HG03060 (cell line): Measurements from ENCODE around the gene MRPL39.
"Not testable (repeated sequence)": the region's sequence is repeated elsewhere in the genome, so short reads cannot be mapped to it uniquely, and the experiment has no call there.

Experiments
- ATAC-seq: cut with Tn5 transposase; IDR thresholded peaks from one replicate; pipeline ENCODE4 v1.9.1; 2021; ENCODE audit warnings: low read depth, moderate number of reproducible peaks; ENCODE audit not compliant: unreplicated experiment

The MRPL39 gene

GRCh38 chr21:25607151-25608043 lies at the start of gene MRPL39:
MRPL39 (minus strand) TSS chr21:25607481; CDS start chr21:25607475, 6 bp downstream.
- ATAC-seq: peak; percentile 83

- ATAC-seq: no peak
These were observed 49.1 kb upstream of the MRPL39 start for GRCh38 chr21:25656412-25656811.

GRCh38 chr21:25649146-25649545 lies 41.9 kb upstream of the MRPL39 start:
- no peak for ATAC-seq

- no peak for ATAC-seq
These were observed 40.4 kb upstream of the MRPL39 start for GRCh38 chr21:25647647-25648046.

DNA sequence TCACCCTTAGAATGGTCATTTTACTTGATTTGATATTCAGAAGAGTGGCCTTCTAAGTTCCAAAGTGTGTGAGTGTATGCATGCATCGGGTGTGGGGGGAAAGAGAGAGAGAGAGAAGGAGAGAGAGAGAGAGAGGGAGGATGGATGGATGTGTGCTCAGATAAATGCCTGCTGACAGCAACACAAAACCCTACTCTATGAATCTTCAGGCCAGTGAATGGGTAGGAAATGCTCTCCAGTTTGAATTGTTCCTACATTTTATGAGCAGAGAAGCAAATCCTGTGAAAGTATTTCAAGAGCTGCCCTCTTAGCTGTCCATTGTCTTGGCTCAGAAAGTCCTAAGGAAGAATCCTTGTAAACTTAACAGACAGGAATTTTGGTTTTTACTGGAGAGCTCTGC lies 39.2 kb upstream of the MRPL39 start:
- ATAC-seq: no peak

GRCh38 chr21:25643486-25643885 lies 36.2 kb upstream of the MRPL39 start:
- no peak for ATAC-seq

DNA sequence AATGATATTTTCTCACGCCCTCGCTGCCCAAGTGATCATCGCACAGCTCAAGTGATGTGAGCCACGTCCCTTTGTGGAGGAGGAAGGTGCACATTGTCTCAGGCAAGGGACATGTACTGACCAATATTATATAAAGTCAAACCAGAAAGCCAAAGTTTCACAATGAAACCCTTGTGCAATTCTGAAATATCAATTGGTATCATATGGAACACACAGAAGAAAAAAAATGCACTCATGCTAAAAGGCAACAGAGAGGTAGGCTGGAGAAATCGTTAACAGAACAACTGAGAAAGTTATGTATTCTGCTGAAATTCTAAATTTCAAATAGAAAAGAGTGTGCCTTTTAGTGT lies 33.6 kb upstream of the MRPL39 start:
- ATAC-seq: no peak

DNA sequence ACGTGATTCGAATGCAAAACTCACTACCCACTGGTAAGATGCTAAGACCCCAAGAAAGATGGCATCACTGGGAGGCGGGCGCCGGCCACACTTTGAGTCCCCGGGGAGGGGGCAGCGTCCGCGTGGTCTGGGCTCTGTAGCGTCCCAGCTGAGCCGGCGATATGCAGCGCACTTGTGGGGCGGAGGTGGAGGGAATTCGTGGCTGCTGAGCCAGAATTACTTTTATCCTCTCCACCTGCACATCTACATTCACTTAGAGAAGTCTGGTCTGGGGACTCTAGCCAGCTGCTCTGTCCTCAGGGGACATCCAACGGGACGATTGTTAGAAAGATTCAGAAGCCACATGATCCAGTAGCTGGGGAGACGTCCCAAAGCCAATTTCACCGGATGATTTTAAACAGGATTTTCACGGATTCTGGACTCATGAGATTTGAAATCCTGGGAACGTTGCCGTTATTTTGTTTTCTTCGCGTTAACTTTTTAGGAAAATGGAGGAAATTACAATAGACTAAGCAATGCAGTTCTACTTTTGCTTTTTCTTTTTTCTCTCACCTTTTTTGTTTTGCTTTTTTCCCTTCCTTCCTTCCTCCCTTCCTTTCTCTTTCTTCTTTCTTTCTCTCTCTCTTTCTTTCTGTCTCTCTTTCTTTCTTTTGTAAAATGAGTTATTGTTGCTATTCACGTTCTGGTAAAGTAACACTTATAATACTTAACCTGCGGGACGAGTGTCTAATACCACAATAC lies 33.1 kb upstream of the MRPL39 start:
- ATAC-seq: no peak

DNA sequence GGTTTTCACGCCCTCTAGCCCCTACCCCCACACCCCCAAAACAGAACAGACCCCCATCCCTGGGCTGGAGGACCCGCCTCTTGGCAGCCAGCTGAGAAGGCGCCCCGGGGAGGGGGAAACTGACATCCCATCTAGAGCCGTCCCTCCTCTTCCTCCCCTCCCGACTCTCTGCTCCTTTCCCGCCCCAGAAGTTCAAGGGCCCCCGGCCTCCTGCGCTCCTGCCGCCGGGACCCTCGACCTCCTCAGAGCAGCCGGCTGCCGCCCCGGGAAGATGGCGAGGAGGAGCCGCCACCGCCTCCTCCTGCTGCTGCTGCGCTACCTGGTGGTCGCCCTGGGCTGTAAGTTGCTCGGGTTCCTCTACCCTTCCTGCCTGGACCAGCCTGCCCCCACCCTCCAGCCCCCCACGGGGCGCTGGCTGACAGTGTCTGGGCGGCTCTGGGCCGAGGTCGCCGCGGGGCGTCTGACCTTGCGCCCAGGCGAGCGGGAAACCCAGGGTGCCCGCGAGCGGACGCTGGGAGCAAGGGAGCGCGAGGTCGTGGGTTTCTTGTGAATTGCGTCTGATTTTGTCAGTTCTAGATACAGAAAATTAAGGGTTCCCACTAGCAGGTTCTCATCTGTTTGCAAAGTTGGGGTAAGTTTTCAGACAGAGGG lies 32.4 kb upstream of the MRPL39 start:
- ATAC-seq: no peak

GRCh38 chr21:25638660-25639550 lies 31.6 kb upstream of the MRPL39 start, which contains the start of gene JAM2:
JAM2 (plus strand) TSS chr21:25639258; CDS start chr21:25639822, 564 bp downstream.
- no peak for ATAC-seq

DNA sequence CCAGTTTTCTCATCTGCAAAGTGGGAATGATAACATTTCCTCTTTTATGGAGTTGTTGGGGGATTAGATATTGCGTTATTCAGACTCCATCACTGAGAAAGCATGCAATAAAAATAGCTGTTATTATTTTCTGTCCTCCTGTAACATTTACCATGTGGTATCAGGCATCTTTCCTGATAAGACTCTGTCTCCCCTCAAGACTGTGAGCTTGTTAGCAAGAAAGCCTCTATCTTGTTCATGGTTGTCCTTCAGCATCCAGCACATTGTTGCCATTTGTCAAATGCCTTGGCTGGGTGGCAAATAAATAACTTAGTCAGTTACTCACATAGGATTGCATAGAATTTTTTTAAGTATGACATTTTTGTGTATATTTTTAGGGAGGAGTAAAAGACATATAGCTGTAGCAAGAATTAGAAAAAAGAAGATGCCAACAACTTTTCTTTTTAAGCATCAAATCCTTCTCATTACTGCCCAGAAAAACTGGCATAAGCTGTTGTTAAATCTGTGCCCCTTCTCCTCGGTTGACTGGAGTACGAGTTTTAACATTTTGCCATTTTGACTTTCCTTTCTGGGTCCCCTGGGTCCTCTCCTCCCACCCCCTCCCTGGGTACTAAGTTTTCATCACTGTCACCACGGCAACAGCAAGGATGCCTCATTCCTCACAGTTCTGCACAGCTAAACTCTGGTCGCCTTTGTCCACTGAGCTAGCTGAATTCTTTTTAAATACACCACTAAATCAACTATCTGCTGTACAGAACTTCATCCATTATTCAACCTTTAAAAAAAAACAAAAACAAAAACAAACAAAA lies 30.8 kb upstream of the MRPL39 start:
- ATAC-seq: no peak

DNA sequence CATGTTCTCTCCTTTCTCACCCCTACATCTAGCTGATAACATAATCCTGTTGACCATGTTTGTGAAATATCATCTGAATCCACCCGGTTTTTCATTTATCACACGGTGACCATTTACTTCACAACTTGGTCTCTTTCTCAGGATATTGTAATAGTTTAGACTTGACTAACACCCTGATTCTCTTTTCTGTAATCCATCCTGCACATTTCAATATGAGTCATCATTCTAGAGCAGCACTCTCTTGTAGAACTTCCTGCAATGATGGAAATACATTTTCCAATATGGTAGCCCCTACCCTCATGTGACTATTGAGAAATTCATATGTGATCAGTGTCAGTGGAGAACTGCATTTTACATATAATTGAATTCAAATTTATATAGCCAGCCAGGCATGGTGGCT lies 29.4 kb upstream of the MRPL39 start:
- no peak for ATAC-seq

- no peak for ATAC-seq
These were observed 28.0 kb upstream of the MRPL39 start for GRCh38 chr21:25635310-25635709.

DNA sequence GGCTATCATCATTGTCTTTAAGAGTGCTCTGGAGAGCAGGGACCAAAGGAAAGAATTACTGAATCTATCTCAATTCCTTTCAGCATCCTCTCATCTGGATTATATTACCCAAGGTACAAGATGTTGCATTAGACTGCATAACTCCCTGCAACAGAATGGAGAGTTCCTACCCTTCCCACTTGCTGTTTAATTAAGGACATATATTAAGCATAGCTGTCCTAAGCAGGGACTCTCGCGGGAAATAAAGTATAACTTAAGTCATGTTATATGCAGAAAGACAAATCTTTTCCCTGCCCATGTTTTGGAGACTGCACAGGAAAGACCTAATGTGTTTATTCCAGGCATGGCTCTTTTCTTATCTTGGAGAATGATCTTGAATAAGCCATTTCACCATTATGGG lies 25.0 kb upstream of the MRPL39 start:
- ATAC-seq: no peak

DNA sequence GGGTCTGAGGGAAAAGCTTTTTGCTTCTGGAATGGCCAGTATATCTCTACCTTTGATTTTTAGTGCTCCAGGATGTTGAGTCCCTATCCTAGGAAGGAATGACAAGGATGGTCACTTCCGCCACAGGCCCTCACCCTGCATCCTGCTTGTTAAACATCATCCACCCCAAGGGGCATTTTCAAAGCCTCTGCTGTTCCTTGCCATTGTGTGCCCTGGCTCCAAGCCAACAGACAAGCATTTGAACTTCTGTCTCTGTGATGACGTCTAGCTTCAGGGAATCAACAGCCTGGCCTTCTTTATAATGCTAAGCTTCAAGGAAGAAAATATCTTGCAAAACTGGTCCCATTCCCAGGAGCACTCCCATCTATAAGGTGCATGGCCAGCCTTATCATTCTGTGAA lies 19.5 kb upstream of the MRPL39 start:
- no peak for ATAC-seq

- not testable (repeated sequence) for ATAC-seq
These were observed 18.7 kb upstream of the MRPL39 start for GRCh38 chr21:25625776-25626555.

GRCh38 chr21:25625036-25625435 lies 17.8 kb upstream of the MRPL39 start:
- ATAC-seq: no peak

- no peak for ATAC-seq
These were observed 17.2 kb upstream of the MRPL39 start for GRCh38 chr21:25624511-25624910.

GRCh38 chr21:25619198-25619597 lies 11.9 kb upstream of the MRPL39 start:
- no peak for ATAC-seq
